Caco-2 (cell line): Measurements from ENCODE around the gene TTYH3. TPM values are rescaled to one million over a fixed set of nuclear protein-coding genes. Genes with fewer than 3 reads are reported as not detected.

ENCODE experiments used
- BruUV-seq: library from RNA; stranded (reverse); fragments of 400-500 nt; replicated peaks from 2 replicates; lab custom pipeline; 2021; lab: Mats Ljungman, UMichigan
- CTCF ChIA-PET: fragments of 300-600 bp; sonication (Branson Sonifier 250); formaldehyde crosslinking; loops from one replicate; lab custom pipeline; 2022; ENCODE audit warnings: antibody characterized with exemption; lab: Charles Lee
- POLR2A ChIA-PET: fragments of 300-600 bp; sonication (Branson Sonifier 250); formaldehyde crosslinking; loops from one replicate; lab custom pipeline; 2022; ENCODE audit warnings: antibody characterized with exemption; lab: Charles Lee
- DNase-seq, 2 experiments: peaks; one replicate each; pipeline versions ENCODE4 v3.0.0 to v3.0.0-alpha.2; 2020 to 2022
- H3K27me3 ChIP-seq: replicated peaks from 2 replicates; pipeline ENCODE4 v1.6.0; 2011; ENCODE audit warnings: low read length; ENCODE audit not compliant: control insufficient read depth, insufficient read depth
- H3K36me3 ChIP-seq: 2 replicates; pipeline ENCODE4 v1.5.1; 2011; ENCODE audit warnings: low read length; ENCODE audit not compliant: control insufficient read depth, insufficient read depth
- H3K4me1 ChIP-seq: fragments of 250-450 bp; sonication (Bioruptor Pico); 2 replicates; pipeline ENCODE4 v1.5.1; 2020; ENCODE audit warnings: mild to moderate bottlenecking
- H3K4me3 ChIP-seq: 2 replicates; pipeline ENCODE4 v1.5.1; 2011; ENCODE audit warnings: low read depth, mild to moderate bottlenecking, control low read depth, low read length
- H3K9me3 ChIP-seq: fragments of 250-450 bp; sonication (Bioruptor Pico); 2 replicates; pipeline ENCODE4 v1.5.1; 2020; ENCODE audit warnings: mild to moderate bottlenecking, moderate library complexity
- H3K27ac Mint-ChIP-seq: one replicate; pipeline ENCODE4 v1.8.0; 2022; ENCODE audit warnings: mixed read lengths; ENCODE audit not compliant: unreplicated experiment
- H3K27me3 Mint-ChIP-seq: one replicate; pipeline ENCODE4 v1.8.0; 2022; ENCODE audit warnings: mixed read lengths; ENCODE audit not compliant: insufficient read depth, unreplicated experiment
- H3K36me3 Mint-ChIP-seq: one replicate; pipeline ENCODE4 v1.8.0; 2022; ENCODE audit warnings: mild to moderate bottlenecking, mixed read lengths; ENCODE audit not compliant: insufficient read depth, unreplicated experiment
- H3K4me1 Mint-ChIP-seq: one replicate; pipeline ENCODE4 v1.8.0; 2022; ENCODE audit warnings: low read depth, mixed read lengths; ENCODE audit not compliant: unreplicated experiment
- H3K4me3 Mint-ChIP-seq: one replicate; pipeline ENCODE4 v1.8.0; 2022; ENCODE audit warnings: mild to moderate bottlenecking, moderate library complexity, mixed read lengths; ENCODE audit not compliant: unreplicated experiment
- H3K9me3 Mint-ChIP-seq: one replicate; pipeline ENCODE4 v1.8.0; 2022; ENCODE audit warnings: mixed read lengths; ENCODE audit not compliant: unreplicated experiment
- intact Hi-C: fragments of 100-400 bp; cut with micrococcal nuclease; formaldehyde crosslinking; loops from one replicate; pipeline ENCODE4 v1.10.0; 2022; ENCODE audit not compliant: unreplicated experiment
- total RNA-seq: library from RNA; stranded (reverse); gene quantifications from 2 replicates; pipeline ENCODE4 v1.2.3, GENCODE V29; 2022
- TF ChIP-seq, protein P1 (sequence below), 2 experiments: fragments of 200-600 bp in 1 of 2; IDR thresholded peaks; 1 replicate in 1 of 2; 2 replicates in 1 of 2; pipeline versions ENCODE4 v1.5.1 to v1.8.0; 2011 to 2022; ENCODE audit warnings: antibody characterized with exemption in 1 of 2, control low read depth in 1 of 2, inconsistent platforms in 1 of 2, low read depth in 1 of 2, low read length in 1 of 2, mild to moderate bottlenecking in 1 of 2, moderate library complexity in 1 of 2; ENCODE audit not compliant: insufficient read depth in 1 of 2, severe bottlenecking in 1 of 2, unreplicated experiment in 1 of 2

Gene TTYH3
- total RNA-seq, 1 experiment from 2014 or later = 57.3 TPM

- Mint-ChIP-seq H3K4me3 (no peak overlapping the region), H3K4me1 (peaks cover 4% of the 10 kb centered on the region), H3K27ac (no peak overlapping the region), H3K9me3 (no peaks in the 10 kb centered on the region), H3K36me3 (peaks cover 4% of the 10 kb centered on the region), H3K27me3 (peaks cover 5% of the 10 kb centered on the region)
- Histone ChIP-seq H3K4me3 (no peak overlapping the region), H3K4me1 (no peaks in the 10 kb centered on the region), H3K36me3 (no peaks in the 10 kb centered on the region), H3K9me3 (no peaks in the 10 kb centered on the region), H3K27me3 (no peaks in the 10 kb centered on the region)
- intact Hi-C loops = loop anchor here (5.0 kb wide), 2 partner anchors 77 to 232 kb away; no protein-coding TSS in a partner anchor
- no TSS peak for BruUV-seq
- ChIA-PET POLR2A (no interaction called here), CTCF (interaction anchor here (0.6 to 0.7 kb wide), 2 partner anchors 74 to 268 kb away, joined by 3 to 8 read pairs; no protein-coding TSS in a partner anchor)
- DNase-seq = no peak
- TF ChIP-seq, protein P1, sequence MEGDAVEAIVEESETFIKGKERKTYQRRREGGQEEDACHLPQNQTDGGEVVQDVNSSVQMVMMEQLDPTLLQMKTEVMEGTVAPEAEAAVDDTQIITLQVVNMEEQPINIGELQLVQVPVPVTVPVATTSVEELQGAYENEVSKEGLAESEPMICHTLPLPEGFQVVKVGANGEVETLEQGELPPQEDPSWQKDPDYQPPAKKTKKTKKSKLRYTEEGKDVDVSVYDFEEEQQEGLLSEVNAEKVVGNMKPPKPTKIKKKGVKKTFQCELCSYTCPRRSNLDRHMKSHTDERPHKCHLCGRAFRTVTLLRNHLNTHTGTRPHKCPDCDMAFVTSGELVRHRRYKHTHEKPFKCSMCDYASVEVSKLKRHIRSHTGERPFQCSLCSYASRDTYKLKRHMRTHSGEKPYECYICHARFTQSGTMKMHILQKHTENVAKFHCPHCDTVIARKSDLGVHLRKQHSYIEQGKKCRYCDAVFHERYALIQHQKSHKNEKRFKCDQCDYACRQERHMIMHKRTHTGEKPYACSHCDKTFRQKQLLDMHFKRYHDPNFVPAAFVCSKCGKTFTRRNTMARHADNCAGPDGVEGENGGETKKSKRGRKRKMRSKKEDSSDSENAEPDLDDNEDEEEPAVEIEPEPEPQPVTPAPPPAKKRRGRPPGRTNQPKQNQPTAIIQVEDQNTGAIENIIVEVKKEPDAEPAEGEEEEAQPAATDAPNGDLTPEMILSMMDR (IDR thresholded peaks at IDR 0.05; ENCODE audit: insufficient read depth in 1 of 2, low read depth in 1 of 2, low read length in 1 of 2, severe bottlenecking in 1 of 2, unreplicated experiment in 1 of 2) = no peak
Observed at GRCh38 chr7:2684501-2684900, 52.7 kb downstream of the TTYH3 start.

DNA sequence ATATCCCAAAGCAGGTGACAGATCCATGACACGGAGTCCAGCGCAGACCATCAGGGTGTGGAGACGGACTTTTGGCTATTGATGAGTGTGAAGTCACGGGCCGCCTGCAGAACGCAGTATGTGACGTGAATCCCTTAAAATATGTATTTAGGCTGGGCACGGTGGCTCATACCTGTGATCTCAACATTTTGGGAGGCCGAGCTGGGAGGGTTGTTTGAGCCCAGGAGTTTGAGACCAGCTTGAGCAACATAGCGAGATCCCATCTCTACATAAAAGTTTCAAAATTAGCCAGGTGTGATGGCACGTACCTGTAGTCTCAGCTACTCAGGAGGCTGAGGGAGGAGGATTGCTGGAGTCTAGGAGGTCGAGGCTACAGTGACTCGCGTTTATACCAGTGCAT lies 54.3 kb downstream of the TTYH3 start:
- no peaks in the 10 kb centered on the region for H3K27me3 Mint-ChIP-seq
- Histone ChIP-seq H3K9me3 (no peaks in the 10 kb centered on the region), H3K4me3 (no peak overlapping the region), H3K36me3 (no peaks in the 10 kb centered on the region), H3K27me3 (no peaks in the 10 kb centered on the region), H3K4me1 (no peaks in the 10 kb centered on the region)
- ChIA-PET POLR2A (no interaction called here), CTCF (interaction anchor here (0.7 kb wide), 1 partner anchor 24 kb away, joined by 4 read pairs; no protein-coding TSS in a partner anchor)
- H3K4me1 Mint-ChIP-seq = no peaks in the 10 kb centered on the region
- no peaks in the 10 kb centered on the region for H3K9me3 Mint-ChIP-seq
- H3K36me3 Mint-ChIP-seq = no peaks in the 10 kb centered on the region
- H3K4me3 Mint-ChIP-seq = no peak overlapping the region
- H3K27ac Mint-ChIP-seq = no peak overlapping the region
- DNase-seq = no peak
- TF ChIP-seq, protein P1 (IDR thresholded peaks at IDR 0.05; ENCODE audit: insufficient read depth in 1 of 2, low read depth in 1 of 2, low read length in 1 of 2, severe bottlenecking in 1 of 2, unreplicated experiment in 1 of 2) = no peak
- intact Hi-C loops = no loop called here
- BruUV-seq = no TSS peak

GRCh38 chr7:2687338-2687869 lies 55.6 kb downstream of the TTYH3 start:
- ChIA-PET POLR2A (interaction anchor here (0.6 kb wide), 1 partner anchor 155 kb away, joined by 5 read pairs; no protein-coding TSS in a partner anchor), CTCF (interaction anchor here (0.7 kb wide), 1 partner anchor 23 kb away, joined by 3 read pairs; no protein-coding TSS in a partner anchor)
- H3K27me3 ChIP-seq = no peaks in the 10 kb centered on the region
- Mint-ChIP-seq H3K36me3 (no peaks in the 10 kb centered on the region), H3K27ac (no peak overlapping the region), H3K27me3 (no peaks in the 10 kb centered on the region), H3K9me3 (no peaks in the 10 kb centered on the region), H3K4me1 (no peaks in the 10 kb centered on the region), H3K4me3 (no peak overlapping the region)
- H3K4me1 ChIP-seq = no peaks in the 10 kb centered on the region
- H3K36me3 ChIP-seq = no peaks in the 10 kb centered on the region
- DNase-seq = no peak
- BruUV-seq = no TSS peak
- TF ChIP-seq, protein P1 (IDR thresholded peaks at IDR 0.05; ENCODE audit: insufficient read depth in 1 of 2, low read depth in 1 of 2, low read length in 1 of 2, severe bottlenecking in 1 of 2, unreplicated experiment in 1 of 2) = no peak
- no peak overlapping the region for H3K4me3 ChIP-seq
- intact Hi-C loops = no loop called here
- H3K9me3 ChIP-seq = no peaks in the 10 kb centered on the region
